HL-60 (cell line): ENCODE results near the gene NDRG4.

Experiments
- DNase-seq, 2 experiments: peaks; one replicate each; pipeline ENCODE4 v3.0.0-alpha.2; 2010 to 2020; ENCODE audit warnings: low read depth in 1 of 2, low spot score in 1 of 2
- H3K27ac ChIP-seq: fragments of 250-450 bp; sonication (Bioruptor Pico); replicated peaks from 2 replicates; pipeline ENCODE4 v1.5.1; 2020; ENCODE audit warnings: mild to moderate bottlenecking, moderate library complexity
- H3K27me3 ChIP-seq: fragments of 250-450 bp; sonication (Bioruptor Pico); 2 replicates; pipeline ENCODE4 v1.5.1; 2021; ENCODE audit warnings: mild to moderate bottlenecking, moderate library complexity; ENCODE audit not compliant: insufficient read depth, poor library complexity, severe bottlenecking
- H3K4me3 ChIP-seq: replicated peaks from 2 replicates; pipeline ENCODE4 v1.5.1; 2011; ENCODE audit warnings: mild to moderate bottlenecking, control low read depth, low read length; ENCODE audit not compliant: insufficient read depth
- GABPA ChIP-seq: IDR thresholded peaks from 2 replicates; pipeline ENCODE4 v1.6.1; 2012; ENCODE audit warnings: low read depth
- POLR2AphosphoS5 ChIP-seq: IDR thresholded peaks from 2 replicates; pipeline ENCODE4 v1.6.1; 2012; ENCODE audit warnings: low read depth
- SPI1 ChIP-seq: IDR thresholded peaks from 2 replicates; pipeline ENCODE4 v1.6.1; 2012; ENCODE audit warnings: low read depth, mild to moderate bottlenecking, borderline replicate concordance
- TF ChIP-seq, protein P1 (sequence below): IDR thresholded peaks from one replicate; pipeline ENCODE4 v1.5.1; 2011; ENCODE audit warnings: low read length, control low read depth, inconsistent platforms; ENCODE audit not compliant: insufficient read depth
- TF ChIP-seq, protein P2 (sequence below): IDR thresholded peaks from 2 replicates; pipeline ENCODE4 v1.6.1; 2012; ENCODE audit warnings: low read depth; ENCODE audit not compliant: insufficient replicate concordance

NDRG4 gene

DNA sequence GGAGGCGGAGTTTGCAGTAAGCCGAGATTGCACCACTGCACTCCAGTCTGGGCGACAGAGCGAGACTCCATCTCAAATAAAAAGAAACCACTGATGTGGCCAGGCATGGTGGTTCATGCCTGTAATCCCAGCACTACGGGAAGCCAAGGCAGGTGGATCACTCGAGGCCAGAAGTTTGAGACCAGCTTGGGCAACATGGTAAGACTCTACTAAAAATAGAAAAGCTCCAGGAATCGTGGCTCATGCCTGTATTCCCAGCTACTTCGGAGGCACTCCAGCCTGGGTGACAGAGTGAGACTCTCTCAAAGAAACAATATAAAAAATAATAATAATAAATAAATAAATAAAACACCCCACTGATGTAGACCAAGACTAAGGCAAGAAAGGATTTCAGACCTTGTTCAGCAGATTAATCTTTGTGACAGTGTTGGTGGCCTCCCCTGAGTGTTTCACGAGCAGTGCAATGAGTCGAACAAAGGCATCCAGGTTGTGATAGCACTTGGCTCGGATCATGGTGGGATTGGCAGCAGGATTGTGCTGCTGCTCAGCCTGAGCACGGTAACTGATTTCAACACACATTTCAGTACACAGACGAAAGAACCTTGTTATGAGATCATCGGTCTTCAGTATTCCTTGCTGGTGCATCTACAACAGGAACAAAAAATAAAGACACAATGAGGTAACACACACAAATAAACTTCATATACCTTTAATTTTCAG, 34.0 kb downstream of the NDRG4 start:
- Histone ChIP-seq H3K27ac (no peak overlapping the region), H3K4me3 (no peak overlapping the region), H3K27me3 (no peaks in the 10 kb centered on the region)
- DNase-seq: no peak
- TF ChIP-seq GABPA (no peak), POLR2AphosphoS5 (no peak), SPI1 (no peak)
- TF ChIP-seq, protein P1, sequence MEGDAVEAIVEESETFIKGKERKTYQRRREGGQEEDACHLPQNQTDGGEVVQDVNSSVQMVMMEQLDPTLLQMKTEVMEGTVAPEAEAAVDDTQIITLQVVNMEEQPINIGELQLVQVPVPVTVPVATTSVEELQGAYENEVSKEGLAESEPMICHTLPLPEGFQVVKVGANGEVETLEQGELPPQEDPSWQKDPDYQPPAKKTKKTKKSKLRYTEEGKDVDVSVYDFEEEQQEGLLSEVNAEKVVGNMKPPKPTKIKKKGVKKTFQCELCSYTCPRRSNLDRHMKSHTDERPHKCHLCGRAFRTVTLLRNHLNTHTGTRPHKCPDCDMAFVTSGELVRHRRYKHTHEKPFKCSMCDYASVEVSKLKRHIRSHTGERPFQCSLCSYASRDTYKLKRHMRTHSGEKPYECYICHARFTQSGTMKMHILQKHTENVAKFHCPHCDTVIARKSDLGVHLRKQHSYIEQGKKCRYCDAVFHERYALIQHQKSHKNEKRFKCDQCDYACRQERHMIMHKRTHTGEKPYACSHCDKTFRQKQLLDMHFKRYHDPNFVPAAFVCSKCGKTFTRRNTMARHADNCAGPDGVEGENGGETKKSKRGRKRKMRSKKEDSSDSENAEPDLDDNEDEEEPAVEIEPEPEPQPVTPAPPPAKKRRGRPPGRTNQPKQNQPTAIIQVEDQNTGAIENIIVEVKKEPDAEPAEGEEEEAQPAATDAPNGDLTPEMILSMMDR: no peak
- TF ChIP-seq, protein P2, sequence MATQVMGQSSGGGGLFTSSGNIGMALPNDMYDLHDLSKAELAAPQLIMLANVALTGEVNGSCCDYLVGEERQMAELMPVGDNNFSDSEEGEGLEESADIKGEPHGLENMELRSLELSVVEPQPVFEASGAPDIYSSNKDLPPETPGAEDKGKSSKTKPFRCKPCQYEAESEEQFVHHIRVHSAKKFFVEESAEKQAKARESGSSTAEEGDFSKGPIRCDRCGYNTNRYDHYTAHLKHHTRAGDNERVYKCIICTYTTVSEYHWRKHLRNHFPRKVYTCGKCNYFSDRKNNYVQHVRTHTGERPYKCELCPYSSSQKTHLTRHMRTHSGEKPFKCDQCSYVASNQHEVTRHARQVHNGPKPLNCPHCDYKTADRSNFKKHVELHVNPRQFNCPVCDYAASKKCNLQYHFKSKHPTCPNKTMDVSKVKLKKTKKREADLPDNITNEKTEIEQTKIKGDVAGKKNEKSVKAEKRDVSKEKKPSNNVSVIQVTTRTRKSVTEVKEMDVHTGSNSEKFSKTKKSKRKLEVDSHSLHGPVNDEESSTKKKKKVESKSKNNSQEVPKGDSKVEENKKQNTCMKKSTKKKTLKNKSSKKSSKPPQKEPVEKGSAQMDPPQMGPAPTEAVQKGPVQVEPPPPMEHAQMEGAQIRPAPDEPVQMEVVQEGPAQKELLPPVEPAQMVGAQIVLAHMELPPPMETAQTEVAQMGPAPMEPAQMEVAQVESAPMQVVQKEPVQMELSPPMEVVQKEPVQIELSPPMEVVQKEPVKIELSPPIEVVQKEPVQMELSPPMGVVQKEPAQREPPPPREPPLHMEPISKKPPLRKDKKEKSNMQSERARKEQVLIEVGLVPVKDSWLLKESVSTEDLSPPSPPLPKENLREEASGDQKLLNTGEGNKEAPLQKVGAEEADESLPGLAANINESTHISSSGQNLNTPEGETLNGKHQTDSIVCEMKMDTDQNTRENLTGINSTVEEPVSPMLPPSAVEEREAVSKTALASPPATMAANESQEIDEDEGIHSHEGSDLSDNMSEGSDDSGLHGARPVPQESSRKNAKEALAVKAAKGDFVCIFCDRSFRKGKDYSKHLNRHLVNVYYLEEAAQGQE: no peak

DNA sequence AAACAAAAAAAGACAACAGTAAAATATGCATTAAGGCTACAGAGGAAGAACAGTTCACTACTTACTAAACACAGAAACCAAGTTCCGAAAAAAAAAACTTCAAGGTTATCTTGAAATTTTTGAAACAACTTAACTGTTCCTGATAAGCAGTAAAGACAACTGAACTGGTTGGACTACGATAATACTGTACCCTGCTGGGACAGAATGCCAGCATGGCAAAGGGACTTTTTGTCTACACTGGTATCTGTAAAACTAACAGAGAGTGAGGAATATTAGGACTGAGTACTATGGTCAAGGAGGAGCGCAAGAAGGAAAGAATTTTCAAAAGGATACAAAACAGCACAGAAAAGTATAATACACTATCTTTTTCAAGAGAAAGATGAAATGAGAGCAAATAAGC, 35.2 kb downstream of the NDRG4 start:
- DNase-seq: no peak
- Histone ChIP-seq H3K4me3 (no peak overlapping the region), H3K27ac (no peak overlapping the region), H3K27me3 (no peaks in the 10 kb centered on the region)
- TF ChIP-seq, protein P2: no peak
- no peak for TF ChIP-seq GABPA
- TF ChIP-seq POLR2AphosphoS5: no peak
- TF ChIP-seq, protein P1: no peak
- TF ChIP-seq SPI1: no peak

DNA sequence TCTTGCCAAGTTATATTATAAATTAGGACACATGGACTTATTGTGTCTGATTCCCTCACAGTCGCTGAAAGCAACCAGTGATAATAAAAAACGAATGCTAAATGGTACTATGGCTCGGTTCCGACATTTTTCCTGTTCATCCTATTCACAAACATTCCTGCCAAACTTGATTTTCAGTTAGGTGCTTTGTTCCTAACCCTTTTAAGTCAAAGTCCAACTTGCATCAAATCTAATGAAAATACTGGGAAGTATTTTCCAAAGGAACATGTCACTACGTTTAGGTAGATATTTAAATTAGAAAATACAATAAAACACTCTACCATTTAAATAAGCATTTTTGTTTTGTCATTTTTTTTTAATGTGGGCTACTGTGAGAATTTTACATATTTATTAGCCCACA, 36.3 kb downstream of the NDRG4 start:
- no peak for DNase-seq
- TF ChIP-seq POLR2AphosphoS5 (no peak), SPI1 (no peak), GABPA (no peak)
- TF ChIP-seq, protein P2: no peak
- TF ChIP-seq, protein P1: no peak
- Histone ChIP-seq H3K4me3 (no peak overlapping the region), H3K27me3 (no peaks in the 10 kb centered on the region), H3K27ac (no peak overlapping the region)
